Brain microvascular endothelial cell (primary cell): ENCODE measurements around the gene IKZF3.
"Not testable (repeated sequence)": the region's sequence is repeated elsewhere in the genome, so short reads cannot be mapped to it uniquely, and the experiment has no call there.

ENCODE experiments used
- DNase-seq: peaks from one replicate; pipeline ENCODE4 v3.0.0-alpha.2; 2020
- H3K27ac ChIP-seq: fragments of 250-450 bp; sonication (Bioruptor Pico); 2 replicates; pipeline ENCODE4 v1.5.1; 2020; ENCODE audit warnings: mild to moderate bottlenecking, moderate library complexity
- H3K27me3 ChIP-seq: fragments of 250-450 bp; sonication (Bioruptor Pico); replicated peaks from 2 replicates; pipeline ENCODE4 v1.5.1; 2020; ENCODE audit warnings: mild to moderate bottlenecking
- H3K36me3 ChIP-seq: fragments of 250-450 bp; sonication (Bioruptor Pico); replicated peaks from 2 replicates; pipeline ENCODE4 v1.5.1; 2020; ENCODE audit warnings: mild to moderate bottlenecking
- H3K4me3 ChIP-seq: 2 replicates; pipeline ENCODE4 v1.5.1; 2011; ENCODE audit warnings: low read depth, mild to moderate bottlenecking, control low read depth, low read length, moderate library complexity
- CTCF ChIP-seq: IDR thresholded peaks from 2 replicates; pipeline ENCODE4 v1.5.1; 2011; ENCODE audit warnings: low read depth, mild to moderate bottlenecking, moderate library complexity, low read length, control low read depth, inconsistent platforms; ENCODE audit errors: missing control alignments
- in situ Hi-C: cut with HindIII; loops from 2 replicates; pipeline ENCODE4 v1.10.0; 2017; ENCODE audit warnings: low sequenced_read_pairs, low pct_ligation_motif_present

Gene IKZF3

GRCh38 chr17:39716073-39716818, 147.9 kb downstream of the IKZF3 start:
- Histone ChIP-seq H3K27ac (no peak overlapping the region), H3K4me3 (no peak overlapping the region), H3K36me3 (peaks cover 22% of the 10 kb centered on the region), H3K27me3 (no peaks in the 10 kb centered on the region)
- DNase-seq, result no peak
- TF ChIP-seq CTCF, result no peak
- in situ Hi-C loops, result no loop called here

- in situ Hi-C loops, result no loop called here
- H3K4me3 ChIP-seq, result no peak overlapping the region
- H3K27me3 ChIP-seq, result no peaks in the 10 kb centered on the region
- DNase-seq, result no peak
- TF ChIP-seq CTCF, result no peak
- peaks cover 24% of the 10 kb centered on the region for H3K36me3 ChIP-seq
- no peak overlapping the region for H3K27ac ChIP-seq
These were observed 148.6 kb downstream of the IKZF3 start for GRCh38 chr17:39715375-39716072.

- no peak for DNase-seq
- in situ Hi-C loops, result no loop called here
- no peak for TF ChIP-seq CTCF
- H3K36me3 ChIP-seq, result peaks cover 30% of the 10 kb centered on the region
- H3K27me3 ChIP-seq, result no peaks in the 10 kb centered on the region
- no peak overlapping the region for H3K4me3 ChIP-seq
- no peak overlapping the region for H3K27ac ChIP-seq
These were observed 149.9 kb downstream of the IKZF3 start for GRCh38 chr17:39714234-39714633.

- no peak for DNase-seq
- in situ Hi-C loops, result no loop called here
- Histone ChIP-seq H3K36me3 (peaks cover 41% of the 10 kb centered on the region), H3K4me3 (no peak overlapping the region), H3K27me3 (no peaks in the 10 kb centered on the region), H3K27ac (no peak overlapping the region)
- TF ChIP-seq CTCF, result no peak
These were observed 152.3 kb downstream of the IKZF3 start for GRCh38 chr17:39711851-39712250.

GRCh38 chr17:39711071-39711470, 153.0 kb downstream of the IKZF3 start:
- H3K36me3 ChIP-seq, result peaks cover 41% of the 10 kb centered on the region
- DNase-seq, H3K27ac ChIP-seq, in situ Hi-C loops, H3K27me3 ChIP-seq, H3K4me3 ChIP-seq: not testable (repeated sequence)

- Histone ChIP-seq H3K36me3 (peaks cover 33% of the 10 kb centered on the region), H3K27me3 (no peaks in the 10 kb centered on the region), H3K4me3 (no peak overlapping the region), H3K27ac (no peak overlapping the region)
- no peak for TF ChIP-seq CTCF
- no peak for DNase-seq
- in situ Hi-C loops, result no loop called here
These were observed 153.8 kb downstream of the IKZF3 start for GRCh38 chr17:39709998-39710964.
